ENCODE data around the gene YDJC.

GRCh38 chr22:21641417-21641788 is 11.6 kb upstream of the YDJC start:
- peak in 3 of 5 experiments; percentile 18 to 49 (median 20) for TF ChIP-seq CTCF (IDR thresholded peaks at IDR 0.05 in 4 of 5, conservative IDR thresholded peaks at IDR 0.05 in 1 of 5)
- TF ChIP-seq POLR2A (IDR thresholded peaks at IDR 0.05): no peak

All from gastrocnemius medialis (tissue), 4 donors.